K562 (cell line): ENCODE results near the gene RMI1.

ENCODE experiments used
- CHD2 ChIP-seq: IDR thresholded peaks from 2 replicates; pipeline ENCODE4 v1.6.1; 2011; ENCODE audit warnings: low read depth, low read length
- KLF6 ChIP-seq: fragments of 250-450 bp; sonication (Bioruptor Pico); IDR thresholded peaks from 2 replicates; pipeline ENCODE4 v1.4.0; 2020; ENCODE audit warnings: mild to moderate bottlenecking, moderate library complexity, borderline replicate concordance
- POLR2A ChIP-seq: fragments of 450-650 bp; conservative IDR thresholded peaks from 2 replicates; pipeline ENCODE4 v1.6.1; 2016
- STAG1 ChIP-seq: sonication (generic); formaldehyde crosslinking; IDR thresholded peaks from 2 replicates; pipeline ENCODE4 v1.5.0; 2020; ENCODE audit warnings: missing genetic modification reagents, borderline replicate concordance

DNA sequence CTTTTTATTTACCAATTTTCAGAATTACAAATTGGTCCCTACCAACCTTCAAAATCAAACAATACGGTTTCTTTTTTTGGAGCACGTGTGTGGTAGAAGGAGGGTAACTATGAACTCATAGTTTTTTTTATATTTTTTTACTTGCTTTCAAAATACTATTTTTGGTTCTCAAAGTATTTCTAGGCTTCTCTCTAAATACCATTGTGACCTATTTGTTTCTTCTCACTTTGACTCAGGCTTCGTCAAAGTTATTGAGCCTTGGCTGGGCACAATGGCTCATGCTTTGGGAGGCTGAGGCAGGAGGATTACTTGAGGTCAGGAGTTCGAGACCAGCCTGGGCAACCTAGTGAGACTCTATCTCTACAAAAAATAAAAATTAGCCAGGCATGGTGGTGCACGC, 47.8 kb upstream of the RMI1 start:
- no peak for TF ChIP-seq POLR2A
- TF ChIP-seq CHD2 = no peak
- no peak for TF ChIP-seq STAG1 (CRISPR knock-in tag)
- no peak for TF ChIP-seq KLF6 (CRISPR knock-in tag)
